Calu3 (cell line): Measurements from ENCODE around the gene CCIN. TPM values are rescaled to one million over a fixed set of nuclear protein-coding genes. Genes with fewer than 3 reads are reported as not detected.

Experiments
- BruUV-seq: library from RNA; stranded (reverse); fragments of 400-500 nt; replicated peaks from 2 replicates; lab custom pipeline; 2021; lab: Mats Ljungman, UMichigan
- CTCF ChIA-PET: fragments of 300-600 bp; sonication (Branson Sonifier 250); formaldehyde crosslinking; loops from one replicate; lab custom pipeline; 2022; ENCODE audit warnings: antibody characterized with exemption; lab: Charles Lee
- DNase-seq: peaks from one replicate; pipeline ENCODE4 v3.0.0; 2022
- H3K27ac Mint-ChIP-seq: one replicate; pipeline ENCODE4 v1.8.0; 2022; ENCODE audit warnings: mixed read lengths; ENCODE audit not compliant: unreplicated experiment
- H3K27me3 Mint-ChIP-seq: one replicate; pipeline ENCODE4 v1.8.0; 2022; ENCODE audit warnings: mixed read lengths; ENCODE audit not compliant: unreplicated experiment
- H3K36me3 Mint-ChIP-seq: one replicate; pipeline ENCODE4 v1.8.0; 2022; ENCODE audit warnings: mild to moderate bottlenecking, moderate library complexity, mixed read lengths; ENCODE audit not compliant: insufficient read depth, unreplicated experiment
- H3K4me1 Mint-ChIP-seq: one replicate; pipeline ENCODE4 v1.8.0; 2022; ENCODE audit warnings: mild to moderate bottlenecking, low read depth, mixed read lengths; ENCODE audit not compliant: unreplicated experiment
- H3K4me3 Mint-ChIP-seq: one replicate; pipeline ENCODE4 v1.8.0; 2022; ENCODE audit warnings: mild to moderate bottlenecking, low read depth, moderate library complexity, mixed read lengths; ENCODE audit not compliant: unreplicated experiment
- H3K9me3 Mint-ChIP-seq: one replicate; pipeline ENCODE4 v1.8.0; 2022; ENCODE audit warnings: low read depth, mixed read lengths; ENCODE audit not compliant: unreplicated experiment
- CTCF ChIP-seq: fragments of 200-600 bp; IDR thresholded peaks from one replicate; pipeline ENCODE4 v1.8.0; 2022; ENCODE audit warnings: antibody characterized with exemption; ENCODE audit not compliant: unreplicated experiment
- intact Hi-C: fragments of 100-400 bp; cut with micrococcal nuclease; formaldehyde crosslinking; loops from one replicate; pipeline ENCODE4 v1.10.0; 2022; ENCODE audit not compliant: unreplicated experiment
- total RNA-seq: library from RNA; stranded (reverse); gene quantifications from 2 replicates; pipeline ENCODE4 v1.2.3, GENCODE V29; 2022

Gene CCIN
- total RNA-seq, 1 experiment from 2014 or later, result not detected

- Mint-ChIP-seq H3K27me3 (peaks cover 24% of the 10 kb centered on the region), H3K36me3 (peaks cover 6% of the 10 kb centered on the region), H3K9me3 (no peaks in the 10 kb centered on the region), H3K4me3 (no peak overlapping the region), H3K27ac (no peak overlapping the region), H3K4me1 (peaks cover 8% of the 10 kb centered on the region)
- CTCF ChIA-PET, result no interaction called here
- DNase-seq, result no peak
- BruUV-seq, result no TSS peak
- intact Hi-C loops, result no loop called here
- no peak for TF ChIP-seq CTCF
Observed at GRCh38 chr9:36138496-36138895, 30.7 kb upstream of the CCIN start.

- no peak overlapping the region for H3K27ac Mint-ChIP-seq
Observed at GRCh38 chr9:36138901-36139300, 30.3 kb upstream of the CCIN start.

GRCh38 chr9:36140086-36141084 is 28.8 kb upstream of the CCIN start:
- intact Hi-C loops, result no loop called here
- Mint-ChIP-seq H3K4me3 (no peak overlapping the region), H3K4me1 (peaks cover 8% of the 10 kb centered on the region), H3K27me3 (peaks cover 40% of the 10 kb centered on the region), H3K27ac (no peak overlapping the region), H3K36me3 (peaks cover 6% of the 10 kb centered on the region), H3K9me3 (no peaks in the 10 kb centered on the region)
- BruUV-seq, result no TSS peak
- CTCF ChIA-PET, result no interaction called here
- no peak for TF ChIP-seq CTCF
- no peak for DNase-seq

More at GRCh38 chr9:36138901-36139300, 30.3 kb upstream of the CCIN start:
- intact Hi-C loops, result no loop called here
- peaks cover 8% of the 10 kb centered on the region for H3K4me1 Mint-ChIP-seq
- no peaks in the 10 kb centered on the region for H3K9me3 Mint-ChIP-seq
- no TSS peak for BruUV-seq
- peaks cover 6% of the 10 kb centered on the region for H3K36me3 Mint-ChIP-seq
- H3K4me3 Mint-ChIP-seq, result no peak overlapping the region
- no peak for TF ChIP-seq CTCF
- DNase-seq, result no peak
- CTCF ChIA-PET, result no interaction called here
- H3K27me3 Mint-ChIP-seq, result peaks cover 25% of the 10 kb centered on the region

- Mint-ChIP-seq H3K27ac (no peak overlapping the region), H3K27me3 (peaks cover 48% of the 10 kb centered on the region)
- DNase-seq, result no peak
Observed at GRCh38 chr9:36141288-36141687, 27.9 kb upstream of the CCIN start.

More at GRCh38 chr9:36141288-36141687, 27.9 kb upstream of the CCIN start:
- intact Hi-C loops, result no loop called here
- no TSS peak for BruUV-seq
- H3K36me3 Mint-ChIP-seq, result peaks cover 6% of the 10 kb centered on the region
- TF ChIP-seq CTCF, result no peak
- peaks cover 2% of the 10 kb centered on the region for H3K9me3 Mint-ChIP-seq
- peaks cover 8% of the 10 kb centered on the region for H3K4me1 Mint-ChIP-seq
- CTCF ChIA-PET, result no interaction called here
- H3K4me3 Mint-ChIP-seq, result no peak overlapping the region
